ENCODE data around the gene ABCC8.

- TF ChIP-seq TCF4 (CRISPR knock-in tag; IDR thresholded peaks at IDR 0.05; ENCODE audit: borderline replicate concordance) (no peak), SNAI2 (CRISPR knock-in tag; IDR thresholded peaks at IDR 0.05) (no peak)
These were observed 64.0 kb downstream of the ABCC8 start for GRCh38 chr11:17412488-17413180.

All from SK-N-SH treated with all-trans-retinoic acid at 6 μM for 48 hours (cell line).